Neural progenitor cell (in vitro differentiated cells): ENCODE measurements around the gene SMAD9. TPM values are rescaled to one million over a fixed set of nuclear protein-coding genes. Genes with fewer than 3 reads are reported as not detected.

Source experiments
- DNase-seq: peaks from one replicate; pipeline ENCODE4 v3.0.0-alpha.2; 2016; ENCODE audit warnings: low spot score
- H2AFZ ChIP-seq: fragments of 200-600 bp; sonication (generic); replicated peaks from 2 replicates; pipeline ENCODE4 v1.6.1; 2016; ENCODE audit warnings: antibody characterized with exemption
- H3F3A ChIP-seq: fragments of 200-600 bp; sonication (generic); 2 replicates; pipeline ENCODE4 v1.6.1; 2016; ENCODE audit warnings: antibody characterized with exemption, low read depth
- H3K27ac ChIP-seq: fragments of 200-600 bp; sonication (generic); 2 replicates; pipeline ENCODE4 v1.5.1; 2016; ENCODE audit warnings: mild to moderate bottlenecking
- H3K27me3 ChIP-seq: fragments of 200-600 bp; sonication (generic); 2 replicates; pipeline ENCODE4 v1.6.1; 2016; ENCODE audit warnings: mild to moderate bottlenecking, moderate library complexity
- H3K36me3 ChIP-seq: fragments of 200-600 bp; sonication (generic); 2 replicates; pipeline ENCODE4 v1.5.1; 2016
- H3K4me1 ChIP-seq: fragments of 200-600 bp; sonication (generic); 2 replicates; pipeline ENCODE4 v1.6.1; 2016; ENCODE audit warnings: mixed run types
- H3K4me2 ChIP-seq: fragments of 200-600 bp; sonication (generic); 2 replicates; pipeline ENCODE4 v1.6.1; 2016
- H3K4me3 ChIP-seq: fragments of 200-600 bp; sonication (generic); 2 replicates; pipeline ENCODE4 v1.5.1; 2016
- H3K79me2 ChIP-seq: fragments of 200-600 bp; sonication (generic); 2 replicates; pipeline ENCODE4 v1.6.1; 2016; ENCODE audit warnings: low read depth
- H3K9ac ChIP-seq: fragments of 200-600 bp; sonication (generic); 2 replicates; pipeline ENCODE4 v1.6.1; 2016
- H3K9me3 ChIP-seq: fragments of 200-600 bp; sonication (generic); 2 replicates; pipeline ENCODE4 v1.5.1; 2016; ENCODE audit warnings: low read depth
- H4K20me1 ChIP-seq: fragments of 200-600 bp; sonication (generic); 2 replicates; pipeline ENCODE4 v1.6.1; 2016; ENCODE audit warnings: low read depth
- H3K27ac Mint-ChIP-seq: 3 replicates; pipeline ENCODE4 v1.8.0; 2021; ENCODE audit warnings: mixed read lengths
- H3K27me3 Mint-ChIP-seq: 2 replicates; pipeline ENCODE4 v1.8.0; 2022; ENCODE audit warnings: low read depth, mild to moderate bottlenecking, inconsistent platforms, moderate library complexity, mixed read lengths; ENCODE audit not compliant: insufficient read depth
- H3K36me3 Mint-ChIP-seq: 3 replicates; pipeline ENCODE4 v1.8.0; 2021; ENCODE audit warnings: mixed read lengths
- H3K4me1 Mint-ChIP-seq: 3 replicates; pipeline ENCODE4 v1.8.0; 2021; ENCODE audit warnings: mixed read lengths
- H3K4me3 Mint-ChIP-seq: 3 replicates; pipeline ENCODE4 v1.8.0; 2021; ENCODE audit warnings: mild to moderate bottlenecking, moderate library complexity, mixed read lengths
- H3K9me3 Mint-ChIP-seq: 3 replicates; pipeline ENCODE4 v1.8.0; 2020; ENCODE audit warnings: mixed read lengths
- CTCF ChIP-seq: fragments of 200-600 bp; sonication (generic); IDR thresholded peaks from 2 replicates; pipeline ENCODE4 v1.5.1; 2017; ENCODE audit warnings: antibody characterized with exemption, mild to moderate bottlenecking
- EZH2 ChIP-seq: fragments of 200-600 bp; sonication (generic); IDR thresholded peaks from 2 replicates; pipeline ENCODE4 v1.6.1; 2017; ENCODE audit warnings: antibody characterized with exemption, mild to moderate bottlenecking, moderate library complexity
- EZH2phosphoT487 ChIP-seq: fragments of 200-600 bp; sonication (generic); IDR thresholded peaks from 2 replicates; pipeline ENCODE4 v1.6.1; 2017; ENCODE audit warnings: antibody characterized with exemption
- total RNA-seq: library from RNA; depleted of rRNA; stranded (reverse); fragments of >200 nt; gene quantifications from 2 replicates; pipeline ENCODE4 v1.2.3, GENCODE V29; 2015; ENCODE audit warnings: low replicate concordance

SMAD9 gene
- total RNA-seq, 1 donor from 2014 or later: 1.6 TPM

- Mint-ChIP-seq H3K4me3 (no peak overlapping the region), H3K4me1 (peaks cover 5% of the 10 kb centered on the region), H3K27ac (no peak overlapping the region), H3K36me3 (peaks cover 13% of the 10 kb centered on the region), H3K27me3 (peaks cover 2% of the 10 kb centered on the region), H3K9me3 (no peaks in the 10 kb centered on the region)
- Histone ChIP-seq H3K4me1 (no peaks in the 10 kb centered on the region), H3K9ac (no peak overlapping the region), H3K4me3 (no peak overlapping the region), H3K27ac (no peak overlapping the region), H3K79me2 (no peaks in the 10 kb centered on the region), H3K9me3 (no peaks in the 10 kb centered on the region), H3K4me2 (no peak overlapping the region), H3K27me3 (no peaks in the 10 kb centered on the region), H3F3A (no peaks in the 10 kb centered on the region), H4K20me1 (no peaks in the 10 kb centered on the region), H2AFZ (no peak overlapping the region), H3K36me3 (no peaks in the 10 kb centered on the region)
- no peak for DNase-seq
- no peak for TF ChIP-seq EZH2phosphoT487
- no peak for TF ChIP-seq EZH2
- TF ChIP-seq CTCF: no peak
Observed at GRCh38 chr13:36831291-36831690, 88.7 kb downstream of the SMAD9 start.

GRCh38 chr13:36829753-36830152, 90.3 kb downstream of the SMAD9 start:
- Histone ChIP-seq H3K36me3 (no peaks in the 10 kb centered on the region), H3K9me3 (no peaks in the 10 kb centered on the region), H3K4me3 (no peak overlapping the region), H3K79me2 (peaks cover 8% of the 10 kb centered on the region), H3K27me3 (no peaks in the 10 kb centered on the region), H2AFZ (no peak overlapping the region), H4K20me1 (no peaks in the 10 kb centered on the region), H3K4me2 (no peak overlapping the region), H3K27ac (no peak overlapping the region), H3K9ac (no peak overlapping the region), H3F3A (no peaks in the 10 kb centered on the region), H3K4me1 (no peaks in the 10 kb centered on the region)
- H3K27ac Mint-ChIP-seq: no peak overlapping the region
- H3K4me3 Mint-ChIP-seq: no peak overlapping the region
- peaks cover 2% of the 10 kb centered on the region for H3K27me3 Mint-ChIP-seq
- no peak for TF ChIP-seq CTCF
- no peak for TF ChIP-seq EZH2
- no peak for TF ChIP-seq EZH2phosphoT487
- no peaks in the 10 kb centered on the region for H3K9me3 Mint-ChIP-seq
- peaks cover 5% of the 10 kb centered on the region for H3K4me1 Mint-ChIP-seq
- H3K36me3 Mint-ChIP-seq: peaks cover 13% of the 10 kb centered on the region
- no peak for DNase-seq

GRCh38 chr13:36822785-36823184, 97.3 kb downstream of the SMAD9 start:
- Histone ChIP-seq H3K4me3 (no peak overlapping the region), H3K9ac (no peak overlapping the region), H3K36me3 (no peaks in the 10 kb centered on the region), H2AFZ (no peak overlapping the region), H3K27me3 (no peaks in the 10 kb centered on the region), H3K9me3 (no peaks in the 10 kb centered on the region), H4K20me1 (peaks cover 13% of the 10 kb centered on the region), H3K79me2 (peaks cover 59% of the 10 kb centered on the region), H3K4me1 (peaks cover 11% of the 10 kb centered on the region), H3F3A (peaks cover 7% of the 10 kb centered on the region), H3K27ac (no peak overlapping the region), H3K4me2 (no peak overlapping the region)
- H3K4me1 Mint-ChIP-seq: peaks cover 34% of the 10 kb centered on the region
- no peaks in the 10 kb centered on the region for H3K27me3 Mint-ChIP-seq
- no peak overlapping the region for H3K27ac Mint-ChIP-seq
- DNase-seq: no peak
- no peaks in the 10 kb centered on the region for H3K9me3 Mint-ChIP-seq
- no peak overlapping the region for H3K4me3 Mint-ChIP-seq
- TF ChIP-seq CTCF: no peak
- no peak for TF ChIP-seq EZH2phosphoT487
- TF ChIP-seq EZH2: no peak
- H3K36me3 Mint-ChIP-seq: peaks cover 4% of the 10 kb centered on the region
